Urinary bladder (tissue), 4 donors: Measurements from ENCODE around the gene CAMSAP1. TPM values are rescaled to one million over a fixed set of nuclear protein-coding genes. Genes with fewer than 3 reads are reported as not detected.

ENCODE experiments used
- DNase-seq: peaks from one replicate; pipeline ENCODE4 v3.0.0-alpha.2; 2015; ENCODE audit errors: extremely low spot score
- H3K27ac ChIP-seq: one replicate; pipeline ENCODE4 v1.5.1; 2013; ENCODE audit warnings: low read depth, mild to moderate bottlenecking, moderate library complexity
- H3K36me3 ChIP-seq: one replicate; pipeline ENCODE4 v1.6.1; 2013; ENCODE audit warnings: mild to moderate bottlenecking, moderate library complexity; ENCODE audit not compliant: insufficient read depth
- H3K4me1 ChIP-seq: one replicate; pipeline ENCODE4 v1.6.1; 2013; ENCODE audit warnings: mild to moderate bottlenecking, moderate library complexity; ENCODE audit not compliant: insufficient read depth
- H3K4me3 ChIP-seq: one replicate; pipeline ENCODE4 v1.5.1; 2013; ENCODE audit warnings: low read depth, low read length
- WGBS: extraction: QIAGEN DNeasy Blood & Tissue Kit; methylation state at CpG from one replicate; pipeline ENCODE4 v1.1.7; 2013; 5-methylcytosine and 5-hydroxymethylcytosine counted together
- polyA plus RNA-seq: library from polyadenylated mRNA; stranded (reverse); fragments of 200-250 nt; gene quantifications from one replicate; pipeline ENCODE4 v1.2.3, GENCODE V29; 2013
- total RNA-seq: library from RNA; depleted of rRNA; stranded (reverse); fragments of >200 nt; gene quantifications from one replicate; pipeline ENCODE4 v1.2.3, GENCODE V29; 2014
- donor health status: healthy with polysubstance abuse.
- donor health status: healthy.

CAMSAP1 gene
- total and polyA plus RNA-seq, 2 donors, result 14.9 to 27.9 TPM

DNA sequence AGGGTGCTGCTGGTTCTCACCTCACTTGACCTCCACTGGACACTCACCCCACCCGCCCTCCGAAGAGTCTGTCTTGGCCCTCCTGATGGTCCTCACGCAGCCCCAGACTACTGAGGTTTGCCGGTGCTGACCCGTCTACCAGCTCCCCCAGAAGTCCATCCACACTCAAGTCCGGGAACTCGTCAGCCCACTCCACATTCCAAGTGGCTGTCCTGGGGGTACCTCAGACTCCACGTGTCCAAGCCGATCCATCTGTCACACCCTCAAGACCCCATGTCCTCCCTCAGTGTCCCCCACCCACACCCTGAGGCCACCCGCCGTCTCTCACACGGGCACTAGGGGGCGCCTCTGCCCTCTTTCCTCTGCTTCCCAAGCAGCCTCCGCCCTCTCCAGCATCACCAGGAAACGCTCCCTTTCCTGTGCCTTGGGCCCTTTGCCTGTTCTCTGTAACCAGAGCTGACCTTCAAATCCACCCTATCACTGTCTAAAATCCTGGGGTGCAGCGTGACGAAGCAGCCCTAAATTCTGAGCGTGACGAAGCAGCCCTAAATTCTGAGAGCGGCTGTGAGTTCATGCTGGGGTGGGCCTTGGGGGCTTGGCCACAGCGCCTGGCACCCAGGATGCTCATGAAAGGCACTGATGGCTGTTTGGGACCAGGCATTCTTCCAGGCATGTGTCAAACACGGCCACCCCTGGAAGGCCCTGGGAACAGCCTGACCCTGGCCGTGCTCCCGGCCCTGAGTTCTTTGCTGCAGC, 109.7 kb downstream of the CAMSAP1 start:
- Histone ChIP-seq H3K36me3 (no peaks in the 10 kb centered on the region), H3K4me3 (no peak overlapping the region), H3K4me1 (no peaks in the 10 kb centered on the region), H3K27ac (no peak overlapping the region)
- DNase-seq, result no peak
- 39% methylated on average over 24 of the region's 24 CpGs for WGBS

DNA sequence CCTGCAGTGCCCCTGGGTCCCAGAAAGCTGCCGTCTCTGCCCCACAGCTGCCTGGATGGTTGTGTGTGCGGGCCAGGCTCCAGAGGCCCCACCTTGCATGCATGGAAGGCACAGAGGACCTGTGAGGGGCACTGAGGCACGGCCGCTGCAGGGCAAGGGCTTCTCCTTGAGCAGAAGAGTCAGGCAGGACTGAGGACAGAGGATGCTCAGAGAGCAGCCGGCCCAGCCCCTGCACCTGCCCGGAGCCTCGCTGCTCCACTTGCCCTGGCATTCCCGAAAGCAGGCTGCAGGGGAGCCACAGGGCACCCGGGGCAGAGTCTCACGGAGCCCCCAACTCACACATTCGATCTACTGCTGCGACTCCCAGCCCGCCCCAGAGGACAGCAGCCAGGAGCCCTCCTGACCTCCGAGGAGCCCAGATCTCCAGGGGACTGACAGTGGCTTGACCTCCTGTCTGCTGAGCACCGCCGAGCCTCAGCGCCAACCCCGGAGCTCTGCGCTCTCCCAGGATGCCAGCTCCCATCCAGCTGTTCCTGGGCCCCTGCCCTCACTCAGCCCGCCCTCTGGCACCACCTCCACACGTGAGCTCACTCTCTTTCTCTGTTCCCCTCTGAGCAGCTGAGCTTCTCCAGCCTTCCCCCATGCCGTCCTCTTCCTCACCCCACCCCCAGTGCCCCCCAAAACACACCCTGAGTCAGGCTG, 110.4 kb downstream of the CAMSAP1 start:
- H3K27ac ChIP-seq, result no peak overlapping the region
- WGBS, result 77% methylated on average over 22 of the region's 22 CpGs
- no peak for DNase-seq
- no peak overlapping the region for H3K4me3 ChIP-seq
- H3K36me3 ChIP-seq, result no peaks in the 10 kb centered on the region
- no peaks in the 10 kb centered on the region for H3K4me1 ChIP-seq

DNA sequence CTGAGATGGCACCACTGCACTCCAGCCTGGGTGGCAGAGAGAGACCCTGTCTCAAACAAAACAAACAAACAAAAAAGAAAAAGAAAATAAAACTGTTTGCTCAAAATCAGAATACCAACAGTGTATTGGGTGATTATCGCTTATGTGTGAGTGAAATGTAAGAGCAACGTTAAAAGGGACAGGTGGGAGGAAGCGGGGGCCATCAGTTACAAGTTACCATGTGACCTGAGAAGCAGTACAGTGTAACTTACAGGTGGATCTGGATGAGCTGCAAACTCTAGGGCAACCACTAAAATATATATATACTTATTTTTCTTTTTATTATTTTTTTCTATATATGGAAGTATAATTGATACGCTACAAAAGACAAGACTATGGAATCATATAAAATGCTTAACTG, 112.0 kb downstream of the CAMSAP1 start:
- 82% methylated on average over 4 of the region's 4 CpGs for WGBS
- DNase-seq, result no peak

DNA sequence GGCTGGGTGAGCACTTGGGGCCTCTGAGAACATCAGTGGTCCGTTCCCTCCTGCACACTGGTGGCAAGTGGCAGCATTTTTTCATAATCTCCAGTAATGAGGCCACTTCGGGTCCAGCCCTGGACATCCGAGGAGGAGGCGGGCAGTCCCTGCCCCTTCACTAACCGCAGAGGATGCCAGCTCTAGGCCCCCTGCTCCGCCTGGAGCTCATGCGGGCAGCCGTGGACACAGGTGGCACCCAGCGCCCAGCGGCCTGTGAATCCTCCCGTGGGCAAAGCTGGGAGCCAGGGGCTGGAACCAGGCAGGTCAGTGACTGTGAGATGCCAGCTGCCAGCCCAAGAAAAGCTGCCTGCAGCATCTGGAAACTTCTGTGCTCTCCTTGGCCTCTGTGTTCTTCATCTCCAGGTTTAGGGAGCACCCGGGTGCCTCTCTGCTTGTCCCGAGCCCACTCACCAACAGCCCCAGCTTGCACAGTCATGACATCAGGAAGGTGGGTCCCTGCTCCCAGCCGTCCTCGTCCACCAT, 112.9 kb downstream of the CAMSAP1 start:
- DNase-seq, result no peak
- Histone ChIP-seq H3K27ac (no peak overlapping the region), H3K4me3 (no peak overlapping the region), H3K36me3 (no peaks in the 10 kb centered on the region), H3K4me1 (no peaks in the 10 kb centered on the region)
- 83% methylated on average over 15 of the region's 15 CpGs for WGBS

More for the DNA sequence above, 112.0 kb downstream of the CAMSAP1 start:
- Histone ChIP-seq H3K4me3 (no peak overlapping the region), H3K4me1 (no peaks in the 10 kb centered on the region), H3K27ac (no peak overlapping the region), H3K36me3 (no peaks in the 10 kb centered on the region)

DNA sequence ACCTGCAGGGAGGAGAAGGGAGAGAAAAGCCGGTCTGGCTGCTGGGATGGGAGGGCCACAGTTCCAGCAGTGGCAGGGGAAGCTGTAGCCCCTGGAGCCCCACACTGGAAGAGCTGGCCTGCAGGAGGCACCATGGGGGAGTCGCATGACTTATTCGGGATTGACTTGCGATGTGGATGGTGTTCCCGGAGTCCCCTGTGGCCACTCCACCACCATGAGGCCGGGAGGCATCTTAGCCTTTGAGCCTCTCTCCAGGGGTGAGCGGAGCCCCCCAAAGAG, 113.3 kb downstream of the CAMSAP1 start:
- no peak overlapping the region for H3K4me3 ChIP-seq
- H3K27ac ChIP-seq, result no peak overlapping the region
- no peaks in the 10 kb centered on the region for H3K36me3 ChIP-seq
- 78% methylated on average over 7 of the region's 7 CpGs for WGBS
- DNase-seq, result no peak
- no peaks in the 10 kb centered on the region for H3K4me1 ChIP-seq

DNA sequence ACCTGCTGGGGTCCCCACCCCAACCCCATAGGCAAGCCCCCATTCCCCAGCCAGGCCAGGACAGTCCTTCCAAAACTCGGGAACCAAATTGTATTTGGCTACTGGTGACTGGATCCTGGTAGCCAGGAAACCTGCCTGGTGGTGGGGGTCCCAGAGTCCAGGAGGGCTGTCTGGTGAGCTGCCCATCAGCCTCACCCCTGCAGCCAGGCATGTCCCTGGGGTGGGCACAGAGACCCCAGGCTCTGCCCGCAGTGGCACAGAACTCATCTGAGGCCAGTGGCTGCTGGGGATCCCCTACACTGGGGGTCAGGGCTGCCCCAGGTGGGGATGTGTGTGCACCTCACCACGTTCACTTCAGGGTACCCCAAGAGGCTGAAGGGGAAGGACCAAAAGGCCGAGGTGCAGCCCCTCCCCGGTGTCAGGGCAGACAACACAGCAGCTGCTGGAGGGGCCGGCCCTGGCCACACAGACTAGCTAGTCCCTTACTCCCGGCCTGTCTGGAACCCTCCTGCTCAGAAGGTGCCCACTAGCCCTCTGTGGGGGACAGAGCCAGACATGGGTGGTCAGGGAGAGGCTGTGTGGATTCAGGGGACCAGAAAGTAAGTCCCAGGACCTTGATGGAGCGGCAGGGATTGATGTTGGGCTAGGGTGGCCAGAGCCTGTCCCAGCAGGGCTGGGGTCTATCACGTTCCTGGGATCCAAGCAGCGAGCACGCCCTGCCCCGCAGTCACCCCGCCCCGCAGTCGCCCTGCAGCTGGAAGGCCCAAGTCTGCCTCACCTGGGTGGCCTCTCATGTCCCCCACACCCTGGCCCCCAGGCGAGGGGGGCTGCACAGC, 113.9 kb downstream of the CAMSAP1 start:
- DNase-seq, result no peak
- 83% methylated on average over 16 of the region's 16 CpGs for WGBS
- Histone ChIP-seq H3K27ac (no peak overlapping the region), H3K36me3 (no peaks in the 10 kb centered on the region), H3K4me1 (no peaks in the 10 kb centered on the region), H3K4me3 (no peak overlapping the region)

DNA sequence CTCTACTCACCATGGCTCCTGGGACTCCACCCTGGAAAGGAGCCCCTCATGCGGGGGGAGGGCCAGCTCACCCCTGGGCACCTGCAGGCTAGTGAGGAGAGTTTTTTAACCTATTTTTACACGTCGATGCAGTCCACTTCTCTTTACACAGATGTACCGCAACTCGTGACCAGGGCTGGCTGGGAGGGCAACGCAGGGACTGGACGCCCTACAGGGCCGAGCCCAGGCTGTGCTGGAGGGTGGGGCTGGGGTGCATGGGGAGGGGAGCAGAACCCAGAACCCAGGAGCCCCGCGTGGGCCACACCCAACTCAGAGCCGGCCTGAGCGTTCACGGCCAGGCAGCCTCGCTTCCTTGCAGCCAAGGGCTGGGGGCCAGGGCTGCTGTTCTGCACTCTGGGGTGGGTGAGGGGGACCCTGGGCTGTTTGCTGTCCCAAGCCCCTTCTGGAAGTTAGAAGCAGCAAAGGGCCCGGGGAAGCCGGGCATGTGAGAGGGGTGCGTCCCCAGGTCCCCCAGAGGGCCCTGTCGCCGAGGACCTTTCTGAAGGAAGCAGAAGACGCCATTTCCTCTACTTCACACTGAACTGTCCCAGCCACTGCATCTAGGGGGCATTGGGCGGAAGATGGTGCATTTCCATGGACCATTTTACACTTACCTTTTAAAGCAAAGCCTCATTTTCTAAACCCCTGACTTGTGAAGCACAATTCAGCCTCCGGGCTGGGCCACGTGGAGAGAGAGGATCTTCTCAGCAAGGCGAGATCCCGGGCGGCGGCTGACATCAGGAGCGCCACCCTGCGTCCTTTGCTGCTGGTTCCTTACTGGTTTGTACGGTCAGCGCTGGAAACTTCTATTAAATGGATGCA, 114.8 kb downstream of the CAMSAP1 start:
- H3K36me3 ChIP-seq, result no peaks in the 10 kb centered on the region
- H3K4me3 ChIP-seq, result no peak overlapping the region
- no peaks in the 10 kb centered on the region for H3K4me1 ChIP-seq
- H3K27ac ChIP-seq, result no peak overlapping the region
- 79% methylated on average over 31 of the region's 31 CpGs for WGBS
- no peak for DNase-seq

DNA sequence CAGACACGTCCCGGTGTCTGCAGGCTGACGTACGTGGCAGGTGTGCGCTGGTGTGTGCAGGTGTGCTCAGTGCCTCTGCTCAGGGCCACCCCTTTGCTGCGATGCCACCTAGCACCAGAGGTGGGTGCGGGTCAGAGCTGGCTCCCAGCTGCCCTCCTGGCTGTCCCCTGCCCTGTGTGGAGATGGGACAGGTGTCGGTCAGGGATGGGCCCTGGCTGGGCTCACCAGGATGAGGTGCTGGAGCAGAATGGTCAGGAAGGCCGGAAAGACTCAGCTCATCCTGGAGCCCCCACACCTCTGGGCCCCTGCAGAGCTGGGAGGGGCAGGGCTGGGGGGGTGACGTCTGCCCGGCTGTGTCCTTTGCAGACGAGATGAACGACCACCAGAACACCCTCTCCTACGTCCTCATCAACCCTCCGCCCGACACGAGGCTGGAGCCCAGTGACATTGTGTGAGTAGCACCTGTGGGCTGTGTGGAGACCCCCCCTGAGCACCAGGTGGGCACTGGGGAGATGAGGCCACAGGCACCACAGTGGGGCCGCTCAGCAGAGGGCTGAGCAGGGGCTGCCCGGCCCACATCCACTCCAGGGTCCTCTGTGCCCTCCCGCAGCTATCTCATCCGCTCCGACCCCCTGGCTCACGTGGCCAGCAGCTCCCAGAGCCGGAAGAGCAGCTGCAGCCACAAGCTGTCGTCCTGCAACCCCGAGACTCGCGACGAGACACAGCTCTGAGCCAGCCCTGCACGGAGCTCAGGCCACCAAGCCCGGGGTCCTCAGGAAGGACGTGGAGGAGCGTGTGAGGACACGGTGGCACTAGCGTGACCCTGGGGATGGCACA, 115.7 kb downstream of the CAMSAP1 start:
- Histone ChIP-seq H3K27ac (no peak overlapping the region), H3K36me3 (no peaks in the 10 kb centered on the region), H3K4me1 (no peaks in the 10 kb centered on the region), H3K4me3 (no peak overlapping the region)
- 73% methylated on average over 35 of the region's 35 CpGs for WGBS
- DNase-seq, result no peak

DNA sequence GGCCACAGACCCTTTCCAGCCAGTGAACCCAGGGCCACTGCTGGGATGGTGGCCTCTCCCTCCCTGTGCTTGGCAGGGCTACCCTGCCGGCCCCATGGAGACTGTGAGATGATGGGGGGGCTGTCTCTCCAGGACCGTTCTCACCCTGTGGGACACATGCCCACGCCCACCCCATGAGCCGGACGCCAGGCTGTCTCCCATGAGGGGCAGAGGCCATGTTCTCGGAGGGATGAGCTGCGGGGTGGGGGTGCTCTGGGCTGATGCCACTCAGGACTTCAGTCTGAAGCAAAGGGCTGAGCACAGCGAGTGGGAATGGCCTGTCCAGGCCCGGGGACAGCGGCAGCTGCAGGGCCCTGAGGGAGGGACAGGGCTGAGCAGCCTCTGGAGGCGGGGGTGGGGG, 116.5 kb downstream of the CAMSAP1 start:
- 76% methylated on average over 11 of the region's 11 CpGs for WGBS
- DNase-seq, result no peak
- no peaks in the 10 kb centered on the region for H3K36me3 ChIP-seq
- no peak overlapping the region for H3K4me3 ChIP-seq
- H3K4me1 ChIP-seq, result no peaks in the 10 kb centered on the region
- no peak overlapping the region for H3K27ac ChIP-seq

DNA sequence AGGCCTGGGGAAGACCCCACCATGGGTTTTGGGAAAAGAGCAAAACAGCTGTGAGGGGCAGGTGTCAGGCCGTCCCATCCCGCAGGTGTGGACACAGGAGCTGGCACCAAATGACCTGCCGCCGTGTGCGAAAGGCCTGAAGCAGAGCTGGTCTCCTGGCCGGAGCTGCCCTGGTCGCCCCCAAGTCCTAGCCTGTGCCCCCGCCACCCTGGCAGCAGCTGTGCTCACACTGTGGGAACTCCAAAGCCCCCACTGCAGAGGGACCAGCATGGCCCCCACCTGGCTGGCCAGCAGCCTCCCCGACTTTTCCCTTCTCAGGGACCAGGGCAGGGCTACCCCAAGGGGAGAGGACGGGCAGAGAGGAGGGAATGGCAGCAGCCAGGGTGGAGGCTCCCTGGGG, 117.0 kb downstream of the CAMSAP1 start:
- no peak for DNase-seq
- no peak overlapping the region for H3K4me3 ChIP-seq
- H3K27ac ChIP-seq, result no peak overlapping the region
- H3K36me3 ChIP-seq, result no peaks in the 10 kb centered on the region
- 93% methylated on average over 10 of the region's 10 CpGs for WGBS
- H3K4me1 ChIP-seq, result no peaks in the 10 kb centered on the region

DNA sequence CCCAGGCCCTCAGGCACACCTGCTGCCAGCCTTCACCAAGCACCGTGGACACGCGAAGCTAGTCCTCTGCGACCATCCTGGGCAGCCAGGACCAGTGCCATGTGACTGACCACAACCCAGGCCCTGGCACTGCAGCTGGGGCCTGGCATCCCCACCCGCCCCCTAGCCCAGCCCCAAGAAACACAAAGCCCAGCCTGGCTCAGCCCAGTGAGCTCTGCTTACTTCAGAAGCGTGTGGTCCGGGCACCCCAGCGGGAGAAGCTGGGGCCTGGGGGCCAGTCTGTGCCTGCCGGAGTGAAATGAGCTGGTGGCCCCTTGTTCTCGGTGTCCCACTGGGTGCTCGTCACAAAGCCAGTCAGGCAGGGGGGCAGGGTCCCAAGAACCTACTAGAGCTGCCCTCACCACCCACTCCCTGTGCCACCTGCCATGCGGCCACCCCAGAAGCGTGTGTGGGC, 117.5 kb downstream of the CAMSAP1 start:
- Histone ChIP-seq H3K36me3 (no peaks in the 10 kb centered on the region), H3K27ac (no peak overlapping the region), H3K4me3 (no peak overlapping the region), H3K4me1 (no peaks in the 10 kb centered on the region)
- 92% methylated on average over 13 of the region's 13 CpGs for WGBS
- DNase-seq, result no peak

DNA sequence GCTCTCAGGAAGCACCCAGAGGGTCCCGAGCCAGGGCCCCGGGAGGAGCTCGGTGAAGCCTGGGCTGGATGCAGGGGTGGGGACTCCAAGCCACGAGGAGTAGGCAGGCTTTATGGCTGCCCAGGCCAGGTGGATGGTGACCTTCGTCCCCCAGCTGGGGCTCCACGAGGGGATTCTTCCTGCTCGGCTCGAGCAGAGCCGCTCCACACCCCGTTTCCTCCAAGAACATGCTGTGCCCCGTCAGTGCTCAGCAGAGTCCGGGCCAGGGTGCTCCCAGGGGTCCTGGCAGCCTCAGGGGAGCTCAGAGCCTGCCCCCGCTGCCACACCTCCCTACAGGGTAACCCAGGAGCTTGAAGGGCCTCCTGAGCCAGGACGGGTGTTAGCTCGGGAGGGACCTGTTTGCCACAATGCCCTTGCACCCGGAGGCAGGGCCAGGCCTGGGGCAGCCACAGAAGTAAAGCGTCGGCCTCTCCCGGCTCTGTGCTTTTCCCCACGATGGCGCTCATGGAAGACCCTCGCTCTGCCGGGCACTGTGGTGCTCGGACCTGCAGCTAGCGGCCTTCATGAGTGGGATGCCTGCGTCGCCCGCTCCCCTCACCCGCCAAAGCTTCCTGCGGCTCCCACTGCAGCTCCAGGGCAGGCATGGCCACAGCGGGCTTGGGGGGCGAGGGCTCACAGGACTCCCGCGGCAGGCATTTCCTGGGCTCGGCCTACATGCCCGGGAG, 118.6 kb downstream of the CAMSAP1 start:
- Histone ChIP-seq H3K4me3 (no peak overlapping the region), H3K4me1 (no peaks in the 10 kb centered on the region), H3K36me3 (no peaks in the 10 kb centered on the region), H3K27ac (no peak overlapping the region)
- 72% methylated on average over 36 of the region's 36 CpGs for whole genome bisulfite sequencing
- no peak for DNase-seq
